NCI-H2107 (cell line): ENCODE data around the gene OR8I2.
"Not testable (repeated sequence)": the region's sequence is repeated elsewhere in the genome, so short reads cannot be mapped to it uniquely, and the experiment has no call there.

Source experiments
- DNase-seq: peaks from one replicate; lab custom pipeline; 2025; lab: John Stamatoyannopoulos, UW

Gene OR8I2

GRCh38 chr11:56093008-56093407 lies at the start of gene OR8I2:
TSS of gene OR8I2 (plus strand) at chr11:56093308. CDS start at chr11:56093308, 0 bp downstream.
- no peak for DNase-seq

GRCh38 chr11:56045538-56045937 lies 47.6 kb upstream of the OR8I2 start:
- no peak for DNase-seq

DNA sequence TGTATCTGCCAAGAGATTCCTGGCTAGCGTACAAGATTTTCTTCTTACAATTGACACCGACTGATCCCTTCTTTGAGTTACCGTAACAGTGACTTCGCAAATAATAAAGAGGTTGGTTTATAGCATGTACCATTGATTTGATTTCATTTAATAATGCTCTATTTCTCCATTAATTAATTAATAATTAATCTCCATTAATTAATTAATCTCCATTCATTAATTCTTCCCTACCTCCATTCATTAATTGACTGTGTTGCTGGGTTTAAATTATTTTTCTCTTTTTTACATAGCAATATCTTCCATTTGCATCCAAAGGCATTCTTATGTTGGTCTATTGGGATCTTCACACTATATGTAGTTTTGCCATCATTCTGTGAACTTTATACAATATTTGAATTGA lies 44.6 kb upstream of the OR8I2 start:
- no peak for DNase-seq

- no peak for DNase-seq
These were observed 43.6 kb upstream of the OR8I2 start for GRCh38 chr11:56049487-56049886.

DNA sequence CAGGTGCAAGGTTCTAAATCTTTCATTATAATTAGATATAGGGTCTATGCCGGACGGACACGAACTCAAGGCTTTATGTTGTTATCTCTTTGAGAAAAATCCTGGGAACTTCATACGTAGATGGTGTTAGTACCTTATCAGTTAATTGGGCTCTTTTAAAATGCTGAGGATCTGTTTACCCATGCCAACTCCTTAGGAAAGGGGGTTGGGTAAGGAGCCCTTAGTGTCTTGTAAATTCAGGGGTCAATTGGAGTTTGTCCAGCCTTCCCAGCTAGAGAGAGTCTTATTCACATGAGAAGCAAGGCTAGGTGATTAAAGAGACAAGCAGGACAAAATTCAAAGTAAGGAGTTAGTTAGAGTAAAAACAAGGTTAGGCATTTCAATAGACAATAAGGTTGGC lies 36.7 kb upstream of the OR8I2 start:
- DNase-seq = not testable (repeated sequence)

DNA sequence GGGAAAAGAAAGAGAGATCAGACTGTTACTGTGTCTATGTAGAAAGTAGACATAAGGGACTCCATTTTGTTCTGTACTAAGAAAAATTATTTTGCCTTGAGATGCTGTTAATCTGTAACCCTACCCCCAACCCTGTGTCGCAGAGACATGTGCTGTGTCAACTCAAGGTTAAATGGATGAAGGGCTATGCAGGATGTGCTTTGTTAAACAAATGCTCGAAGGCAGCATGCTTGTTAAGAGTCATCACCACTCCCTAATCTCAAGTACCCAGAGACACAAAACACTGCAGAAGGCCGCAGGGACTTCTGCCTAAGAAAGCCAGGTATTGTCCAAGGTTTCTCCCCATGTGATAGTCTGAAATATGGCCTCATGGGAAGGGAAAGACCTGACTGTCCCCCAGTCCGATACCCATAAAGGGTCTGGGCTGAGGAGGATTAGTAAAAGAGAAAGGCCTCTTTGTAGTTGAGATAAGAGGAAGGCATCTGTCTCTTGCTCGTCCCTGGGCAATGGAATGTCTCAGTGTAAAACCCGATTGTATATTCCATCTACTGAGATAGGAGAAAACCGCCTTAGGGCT lies 35.4 kb upstream of the OR8I2 start:
- DNase-seq = not testable (repeated sequence)

DNA sequence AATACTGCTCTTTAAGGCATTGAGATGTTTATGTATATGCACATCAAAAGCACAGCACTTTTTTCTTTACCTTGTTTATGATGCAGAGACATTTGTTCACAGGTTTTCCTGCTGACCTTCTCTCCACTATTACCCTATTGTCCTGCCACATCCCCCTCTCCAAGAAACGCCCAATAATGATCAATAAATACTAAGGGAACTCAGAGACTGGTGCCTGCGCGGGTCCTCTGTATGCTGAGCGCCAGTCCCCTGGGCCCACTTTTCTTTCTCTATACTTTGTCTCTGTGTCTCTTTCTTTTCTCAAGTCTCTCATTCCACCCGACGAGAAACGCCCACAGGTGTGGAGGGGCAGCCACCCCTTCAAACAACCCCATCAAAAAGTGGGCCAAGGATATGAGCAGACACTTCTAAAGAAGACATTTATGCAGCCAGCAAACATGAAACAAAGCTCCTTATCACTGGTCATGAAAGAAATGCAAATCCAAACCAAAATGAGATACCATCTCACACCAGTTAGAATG lies 34.8 kb upstream of the OR8I2 start:
- not testable (repeated sequence) for DNase-seq

DNA sequence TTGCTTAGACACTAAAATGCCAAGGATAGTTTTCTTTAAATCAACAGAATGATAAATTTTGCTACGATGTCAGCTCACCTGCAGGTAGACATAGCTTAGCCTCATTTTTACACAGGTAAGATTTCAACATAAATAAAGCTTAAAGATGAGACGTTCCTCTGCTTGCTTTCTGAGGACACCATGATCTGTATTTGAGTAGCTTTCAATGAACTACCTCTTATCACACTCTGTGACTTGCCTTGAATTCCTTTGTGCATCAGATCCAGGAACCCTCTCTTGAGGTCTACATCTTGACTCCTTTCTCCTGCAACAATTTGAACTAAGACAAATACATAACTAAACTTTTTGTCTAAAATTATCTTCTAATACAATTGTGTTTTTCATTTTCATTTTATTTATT lies 26.1 kb upstream of the OR8I2 start:
- no peak for DNase-seq

DNA sequence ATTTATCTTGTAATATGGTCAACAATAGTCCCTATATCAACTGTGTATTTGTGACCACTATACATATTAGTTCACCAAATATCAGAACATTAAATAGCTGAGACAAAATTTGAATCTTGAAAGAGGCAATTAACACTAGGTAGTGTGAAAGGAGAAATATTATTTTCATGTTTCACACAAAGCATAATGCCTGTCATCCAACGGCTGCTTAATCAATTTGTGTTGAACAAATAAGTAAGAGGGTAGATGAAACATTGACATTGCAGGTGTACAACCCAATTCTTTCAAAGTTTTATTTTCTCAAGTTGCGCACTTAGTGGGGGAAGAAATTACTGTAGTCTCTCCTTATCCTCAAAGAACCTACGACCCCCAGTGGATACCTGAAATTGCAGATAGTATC lies 3.4 kb upstream of the OR8I2 start:
- no peak for DNase-seq

GRCh38 chr11:56103210-56103737 lies 10.2 kb downstream of the OR8I2 start, which contains the start of gene OR8H2:
TSS of gene OR8H2 (plus strand) at chr11:56103687. CDS start at chr11:56105043, 1,356 bp downstream.
- no peak for DNase-seq

DNA sequence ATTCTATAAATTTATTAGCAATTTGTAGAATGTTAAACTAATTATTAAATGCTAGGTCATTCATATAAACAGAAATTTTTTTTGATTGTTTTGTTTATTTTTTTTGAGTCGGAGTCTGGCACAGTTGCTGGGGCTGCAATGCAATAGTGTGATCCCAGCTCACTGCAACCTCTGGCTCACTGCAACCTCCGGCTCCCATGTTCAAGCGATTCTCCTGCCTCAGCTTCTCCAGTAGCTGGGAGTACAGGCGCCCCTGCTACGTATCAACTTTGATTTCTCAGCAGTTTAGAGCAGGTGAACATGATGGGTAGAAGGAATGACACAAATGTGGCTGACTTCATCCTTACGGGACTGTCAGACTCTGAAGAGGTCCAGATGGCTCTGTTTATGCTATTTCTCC lies 29.0 kb downstream of the OR8I2 start, which contains the start of gene OR8H3:
OR8H3 (plus strand) TSS at position 301 of the 400 bp plus-strand sequence; CDS start at position 301, 0 bp downstream.
- DNase-seq = no peak

- no peak for DNase-seq
These were observed 47.1 kb downstream of the OR8I2 start, which contains the start of gene OR8J3 for GRCh38 chr11:56140151-56140661. TSS of gene OR8J3 (minus strand) at chr11:56140201. CDS start at chr11:56137718, 2,483 bp downstream.

DNA sequence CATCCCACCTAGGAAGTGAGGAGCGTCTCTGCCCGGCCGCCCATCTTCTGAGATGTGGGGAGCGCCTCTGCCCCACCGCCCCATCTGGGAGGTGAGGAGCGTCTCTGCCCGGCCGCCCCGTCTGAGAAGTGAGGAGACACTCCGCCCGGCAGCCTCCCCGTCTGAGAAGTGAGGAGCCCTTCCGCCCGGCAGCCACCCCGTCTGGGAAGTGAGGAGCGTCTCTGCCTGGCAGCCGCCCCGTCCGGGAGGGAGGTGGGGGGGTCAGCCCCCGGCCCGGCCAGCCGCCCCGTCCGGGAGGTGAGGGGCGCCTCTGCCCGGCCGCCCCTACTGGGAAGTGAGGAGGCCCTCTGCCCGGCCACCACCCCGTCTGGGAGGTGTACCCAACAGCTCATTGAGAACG lies 50.6 kb downstream of the OR8I2 start:
- DNase-seq = not testable (repeated sequence)
